DMS114 treated with DMSO at 0.1 percent for 48 hours (cell line): ENCODE data around the gene COX7A2L.
"Not testable (repeated sequence)": the region's sequence is repeated elsewhere in the genome, so short reads cannot be mapped to it uniquely, and the experiment has no call there.

Experiments
- DNase-seq: peaks from one replicate; lab custom pipeline; 2025; ENCODE audit not compliant: unreplicated experiment; lab: John Stamatoyannopoulos, UW

The COX7A2L gene

DNA sequence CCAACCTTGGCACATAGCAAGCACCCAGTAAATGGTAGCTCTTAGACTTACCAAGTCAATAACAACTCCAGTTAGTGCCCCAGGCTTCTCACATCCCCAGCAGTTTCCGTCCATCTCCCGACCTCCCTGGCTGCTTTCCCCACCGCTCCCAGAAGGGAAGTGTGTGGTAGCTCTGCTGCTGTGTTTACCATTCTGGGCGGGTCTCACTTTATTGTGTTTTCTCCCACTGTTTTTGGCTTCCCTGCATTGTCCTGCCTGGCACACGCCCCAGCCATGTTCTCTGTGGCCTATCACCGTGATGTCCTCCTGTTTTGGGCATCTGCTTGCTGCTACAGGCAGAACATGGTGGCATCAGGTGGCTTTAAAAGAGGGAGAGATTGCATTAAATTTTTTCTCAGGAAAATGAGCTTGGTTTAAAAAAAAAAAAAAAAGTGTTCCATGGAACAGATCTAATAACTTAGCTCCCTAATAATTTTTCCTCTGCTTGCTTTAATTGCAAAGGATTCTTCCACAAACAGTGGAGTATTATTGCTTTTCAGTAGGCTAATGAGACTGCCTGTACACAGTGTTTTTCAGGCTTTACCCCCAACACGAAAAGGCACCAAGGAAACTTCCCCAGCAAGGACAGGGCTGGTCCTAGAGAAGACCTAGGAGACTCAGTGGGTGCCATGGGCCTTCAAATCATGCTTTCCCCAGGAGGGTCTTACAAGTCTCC lies 8.0 kb upstream of the COX7A2L start:
- no peak for DNase-seq

- DNase-seq, result no peak
Observed at GRCh38 chr2:42367835-42368234, 6.8 kb upstream of the COX7A2L start.

DNA sequence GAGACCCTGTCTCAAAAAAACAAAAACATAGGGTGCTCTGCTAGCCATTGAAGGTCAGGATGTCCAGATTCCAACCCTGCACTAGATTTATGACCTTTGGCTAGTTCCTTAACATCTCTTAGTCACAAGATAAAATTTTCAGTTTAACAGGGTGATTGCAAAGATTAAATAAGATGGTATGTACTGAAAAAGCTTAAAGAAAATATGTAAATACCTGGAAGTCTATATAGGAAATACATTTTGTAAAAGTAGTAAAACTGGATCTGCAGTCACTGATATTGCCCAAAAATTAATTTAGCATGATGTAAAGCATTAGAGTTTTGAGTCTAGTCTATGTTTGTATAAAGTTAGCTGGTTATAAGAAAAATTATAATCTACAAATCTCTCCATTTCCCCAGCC lies 5.4 kb upstream of the COX7A2L start:
- DNase-seq, result no peak

DNA sequence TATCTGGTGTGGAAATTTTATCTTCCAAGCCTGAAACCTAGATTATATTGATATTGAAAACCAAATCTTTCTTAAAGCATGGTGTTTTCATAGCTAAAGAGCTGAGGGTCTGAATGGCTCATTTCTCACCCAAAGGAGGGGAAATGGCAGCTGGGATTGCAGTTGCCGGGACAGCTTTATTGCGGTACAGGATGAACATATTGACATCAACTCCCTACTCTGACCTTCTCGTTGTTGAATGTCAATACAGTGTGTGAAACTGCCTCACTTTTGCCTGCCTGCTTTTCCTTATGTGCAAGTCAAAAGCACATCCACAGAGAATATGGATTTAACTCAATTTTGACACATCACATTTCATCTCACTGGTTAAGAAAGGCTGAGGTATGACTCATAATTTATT lies 3.6 kb upstream of the COX7A2L start:
- DNase-seq, result no peak

GRCh38 chr2:42363413-42363812 lies 2.4 kb upstream of the COX7A2L start:
- no peak for DNase-seq

- no peak for DNase-seq
Observed at GRCh38 chr2:42361728-42362283, 789 bp upstream of the COX7A2L start.

DNA sequence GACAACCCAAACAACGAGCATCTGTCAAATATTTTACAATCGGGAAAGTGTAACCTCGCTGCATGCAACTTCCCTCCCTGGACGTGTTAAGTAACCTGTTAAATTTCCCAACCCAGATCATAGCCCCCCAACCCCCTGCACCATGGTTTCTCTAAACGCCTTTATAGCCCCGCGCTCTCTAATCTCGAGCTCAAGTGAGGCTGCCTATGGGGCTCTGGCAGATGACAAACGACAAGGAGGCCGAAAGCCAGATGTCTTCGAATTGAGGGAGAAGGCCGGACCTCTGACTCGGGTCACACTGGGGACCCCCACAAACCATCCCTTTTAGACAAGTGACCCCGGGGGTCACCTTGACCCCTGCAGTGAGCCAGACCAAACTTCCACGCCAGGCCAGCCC lies 526 bp downstream of the COX7A2L start:
- DNase-seq, result no peak

DNA sequence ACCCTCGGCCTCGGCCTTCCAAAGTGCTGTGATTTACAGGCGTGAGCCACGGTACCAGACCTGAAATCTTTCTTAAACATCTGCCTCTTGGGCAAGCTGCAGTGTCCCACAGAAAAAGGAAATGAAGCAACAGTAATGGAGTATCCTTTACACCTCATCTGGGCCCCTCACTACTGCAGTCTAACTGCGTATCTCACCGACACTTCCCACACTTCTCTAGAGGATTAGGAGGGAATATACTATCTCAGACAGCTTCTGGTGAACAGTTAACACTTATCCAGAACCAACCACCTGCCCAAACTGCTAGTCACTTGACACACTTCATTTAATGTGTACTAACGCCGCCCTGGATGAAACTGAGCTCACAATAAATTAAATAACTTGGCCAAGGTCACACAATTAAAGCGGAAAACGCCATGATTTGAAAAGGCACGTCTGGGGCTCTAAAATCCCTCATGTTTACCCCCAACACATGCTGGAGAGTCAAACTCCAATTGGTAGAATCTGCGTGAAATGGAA lies 993 bp downstream of the COX7A2L start:
- no peak for DNase-seq

DNA sequence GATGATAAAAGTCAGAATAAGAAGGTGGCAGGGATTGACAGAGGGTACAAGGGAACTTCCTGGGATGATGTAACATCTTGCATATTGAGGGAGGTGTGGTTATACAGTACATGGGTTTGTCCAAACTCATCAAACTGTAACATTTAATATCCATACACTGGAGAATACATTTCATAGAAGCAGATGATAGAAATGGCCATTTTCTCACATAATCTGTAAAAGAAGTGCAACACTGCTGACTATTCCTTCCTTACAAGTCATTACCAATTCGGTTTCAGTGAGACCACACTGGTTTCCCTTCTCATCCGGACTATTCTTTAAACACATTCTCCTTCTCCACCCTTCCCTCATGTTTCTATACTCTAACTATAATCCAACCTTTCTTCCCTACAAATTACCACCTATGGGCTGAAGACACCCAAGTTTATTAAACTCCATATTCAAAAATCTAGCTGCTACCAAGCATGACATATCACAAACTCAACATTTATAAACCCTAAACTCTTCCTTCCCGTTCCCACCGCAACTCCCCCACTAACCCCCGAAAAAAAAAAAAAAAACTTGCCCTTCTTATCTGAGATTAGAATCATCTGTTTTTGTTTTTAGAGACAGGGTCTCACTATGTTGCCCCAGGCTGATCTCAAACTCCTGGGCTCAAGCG lies 1.6 kb downstream of the COX7A2L start:
- DNase-seq, result no peak

GRCh38 chr2:42353792-42354429 lies 7.1 kb downstream of the COX7A2L start:
- no peak for DNase-seq

DNA sequence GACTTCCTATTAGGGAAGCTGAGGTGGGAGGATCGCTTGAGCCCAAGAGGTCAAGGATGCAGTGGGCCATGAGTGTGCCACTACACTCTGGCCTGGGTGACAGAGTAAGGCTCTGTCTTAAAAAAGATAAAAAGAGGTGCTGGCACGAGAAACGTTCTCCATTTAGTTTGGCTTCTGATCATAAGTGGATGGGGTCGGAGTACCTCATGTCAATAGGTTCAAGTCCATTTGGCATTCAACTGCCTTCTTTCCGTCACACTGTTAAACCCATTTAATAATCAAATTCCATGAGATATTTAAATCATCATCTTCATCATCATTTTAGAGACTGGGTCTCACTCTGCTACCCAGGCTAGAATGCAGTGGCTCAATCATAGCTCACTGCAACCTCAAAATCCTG lies 9.2 kb downstream of the COX7A2L start:
- DNase-seq, result no peak

DNA sequence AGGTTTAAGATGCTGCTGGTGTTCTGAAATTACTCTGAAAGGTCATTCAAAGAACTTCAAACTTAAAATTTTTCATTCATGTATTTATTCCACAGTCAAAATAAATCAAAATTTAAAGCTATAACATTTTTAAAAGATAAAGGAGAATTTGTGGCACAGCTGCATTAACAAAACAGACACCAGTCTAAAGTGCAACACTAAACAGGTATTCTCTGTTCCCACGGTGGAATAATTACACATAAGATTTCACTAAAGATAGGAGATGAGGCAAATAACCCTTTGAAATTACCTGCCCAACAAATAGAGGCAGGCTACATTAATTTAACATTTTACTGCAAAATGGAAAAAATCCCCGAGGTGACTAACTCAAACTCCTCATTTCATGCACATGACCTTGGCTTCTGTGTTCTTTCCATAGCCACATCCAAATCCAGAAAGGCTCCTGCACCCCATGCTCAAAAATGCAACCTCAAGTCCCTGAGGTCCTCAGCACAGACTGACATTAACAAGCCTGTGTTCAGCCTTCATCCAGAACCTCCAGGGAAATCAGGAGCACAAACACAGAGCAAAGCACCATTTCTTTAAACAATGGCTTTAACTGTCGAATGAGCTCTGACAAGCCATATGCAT lies 10.5 kb downstream of the COX7A2L start:
- DNase-seq, result no peak

- DNase-seq, result no peak
Observed at GRCh38 chr2:42348113-42348805, 12.8 kb downstream of the COX7A2L start.

DNA sequence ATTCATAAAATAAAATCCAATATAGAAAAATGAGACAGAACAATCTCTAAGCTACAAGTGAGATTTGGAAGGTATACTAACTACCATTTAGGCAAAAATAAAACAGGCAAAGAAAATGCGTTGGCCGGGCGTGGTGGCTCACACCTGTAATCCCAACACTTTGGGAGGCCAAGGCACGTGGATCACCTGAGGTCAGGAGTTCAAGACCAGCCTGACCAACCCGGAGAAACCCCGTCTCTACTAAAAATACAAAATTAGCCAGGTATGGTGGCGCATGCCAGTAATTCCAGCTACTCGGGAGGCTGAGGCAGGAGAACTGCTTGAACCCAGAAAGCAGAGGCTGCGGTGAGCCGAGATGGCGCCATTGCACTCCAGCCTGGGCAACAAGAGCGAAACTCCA lies 13.5 kb downstream of the COX7A2L start:
- not testable (repeated sequence) for DNase-seq

- not testable (repeated sequence) for DNase-seq
Observed at GRCh38 chr2:42346856-42347255, 14.2 kb downstream of the COX7A2L start.

GRCh38 chr2:42345986-42346385 lies 15.0 kb downstream of the COX7A2L start:
- DNase-seq, result no peak

DNA sequence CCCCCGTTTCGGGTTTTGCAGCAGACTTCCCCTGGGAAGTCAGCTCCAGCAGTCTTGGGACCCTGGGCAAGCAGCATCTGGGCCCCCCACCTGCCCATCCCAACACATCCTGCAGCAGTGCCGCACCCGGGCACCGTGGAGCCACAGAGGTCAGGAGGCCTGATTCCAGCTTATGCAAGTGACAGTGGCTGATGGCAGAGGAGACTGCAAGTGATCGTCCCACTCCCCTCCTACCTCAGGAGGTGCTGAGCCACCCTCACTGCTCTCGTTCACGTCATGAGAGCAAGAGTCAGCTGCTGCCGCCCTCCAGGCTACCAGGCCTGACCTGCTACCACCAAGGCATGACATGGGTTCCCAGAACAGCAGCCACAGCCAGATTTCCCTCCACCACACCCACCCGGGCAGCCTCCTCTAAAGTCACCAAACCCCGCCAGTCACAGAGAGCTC lies 18.2 kb downstream of the COX7A2L start:
- no peak for DNase-seq

DNA sequence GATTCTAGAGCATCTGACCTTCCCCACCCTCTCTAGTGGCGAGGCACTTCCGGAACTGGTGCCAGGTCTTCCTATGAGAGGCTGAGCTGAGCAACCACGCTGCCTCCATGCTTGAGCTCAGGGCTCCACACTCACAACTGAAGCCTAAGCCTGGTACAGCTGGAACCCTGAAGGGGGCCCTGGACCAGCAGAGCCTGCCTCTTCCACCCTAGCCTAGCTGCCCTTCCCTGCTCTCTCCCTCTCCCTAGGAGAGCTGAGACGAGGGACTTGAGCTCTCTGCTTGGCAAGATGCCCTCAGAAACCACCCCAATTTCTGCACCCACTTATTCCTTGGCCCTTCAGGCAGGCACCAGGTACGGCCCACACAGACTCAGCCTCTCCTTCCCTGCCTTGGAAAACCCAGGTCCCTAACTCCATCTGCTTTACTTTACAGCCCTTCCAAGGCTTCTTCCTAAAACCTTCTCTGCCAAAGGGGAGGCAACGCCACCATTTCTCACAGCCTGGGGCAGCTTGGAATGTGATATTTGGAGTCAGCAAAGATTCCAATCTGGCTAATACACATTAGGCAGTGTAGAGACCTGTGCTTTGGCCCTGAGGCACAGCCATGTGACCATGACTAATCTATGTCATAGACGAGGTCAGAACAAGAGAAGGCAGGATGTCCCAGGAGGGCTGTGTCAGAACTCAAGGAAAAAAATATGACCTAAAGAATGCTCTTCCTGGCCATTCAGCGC lies 18.8 kb downstream of the COX7A2L start:
- no peak for DNase-seq

GRCh38 chr2:42340938-42341636 lies 19.9 kb downstream of the COX7A2L start:
- DNase-seq, result no peak
